VCaP (cell line): ENCODE results near the gene SCARF2.

ENCODE experiments used
- H3K27ac ChIP-seq: fragments of 450-650 bp; 2 replicates; pipeline ENCODE4 v1.5.1; 2017
- TF ChIP-seq, protein P1 (sequence below): fragments of 450-650 bp; conservative IDR thresholded peaks from 2 replicates; pipeline ENCODE4 v1.5.1; 2017; ENCODE audit warnings: mild to moderate bottlenecking, moderate library complexity

SCARF2 gene

DNA sequence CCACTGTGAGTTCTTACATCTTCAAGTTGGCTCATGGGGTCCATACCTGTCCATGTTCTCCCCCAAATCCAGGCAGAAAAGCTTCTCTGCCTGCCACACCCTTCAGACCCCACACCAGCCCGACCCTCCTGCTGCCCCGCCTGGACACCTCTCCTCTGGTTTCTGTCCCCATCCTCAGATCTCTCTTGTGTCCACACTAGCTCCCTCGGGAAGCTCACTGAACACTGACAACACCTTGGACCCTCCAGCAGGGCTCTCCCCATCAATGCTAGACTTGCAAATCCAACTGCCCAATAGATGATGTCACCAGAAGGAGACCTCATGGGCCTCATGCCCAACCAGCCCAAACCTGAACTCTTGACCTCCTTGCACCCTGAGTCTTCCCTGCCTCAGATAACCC is 2.9 kb downstream of the SCARF2 start:
- no peak overlapping the region for H3K27ac ChIP-seq
- TF ChIP-seq, protein P1, sequence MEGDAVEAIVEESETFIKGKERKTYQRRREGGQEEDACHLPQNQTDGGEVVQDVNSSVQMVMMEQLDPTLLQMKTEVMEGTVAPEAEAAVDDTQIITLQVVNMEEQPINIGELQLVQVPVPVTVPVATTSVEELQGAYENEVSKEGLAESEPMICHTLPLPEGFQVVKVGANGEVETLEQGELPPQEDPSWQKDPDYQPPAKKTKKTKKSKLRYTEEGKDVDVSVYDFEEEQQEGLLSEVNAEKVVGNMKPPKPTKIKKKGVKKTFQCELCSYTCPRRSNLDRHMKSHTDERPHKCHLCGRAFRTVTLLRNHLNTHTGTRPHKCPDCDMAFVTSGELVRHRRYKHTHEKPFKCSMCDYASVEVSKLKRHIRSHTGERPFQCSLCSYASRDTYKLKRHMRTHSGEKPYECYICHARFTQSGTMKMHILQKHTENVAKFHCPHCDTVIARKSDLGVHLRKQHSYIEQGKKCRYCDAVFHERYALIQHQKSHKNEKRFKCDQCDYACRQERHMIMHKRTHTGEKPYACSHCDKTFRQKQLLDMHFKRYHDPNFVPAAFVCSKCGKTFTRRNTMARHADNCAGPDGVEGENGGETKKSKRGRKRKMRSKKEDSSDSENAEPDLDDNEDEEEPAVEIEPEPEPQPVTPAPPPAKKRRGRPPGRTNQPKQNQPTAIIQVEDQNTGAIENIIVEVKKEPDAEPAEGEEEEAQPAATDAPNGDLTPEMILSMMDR, result no peak

DNA sequence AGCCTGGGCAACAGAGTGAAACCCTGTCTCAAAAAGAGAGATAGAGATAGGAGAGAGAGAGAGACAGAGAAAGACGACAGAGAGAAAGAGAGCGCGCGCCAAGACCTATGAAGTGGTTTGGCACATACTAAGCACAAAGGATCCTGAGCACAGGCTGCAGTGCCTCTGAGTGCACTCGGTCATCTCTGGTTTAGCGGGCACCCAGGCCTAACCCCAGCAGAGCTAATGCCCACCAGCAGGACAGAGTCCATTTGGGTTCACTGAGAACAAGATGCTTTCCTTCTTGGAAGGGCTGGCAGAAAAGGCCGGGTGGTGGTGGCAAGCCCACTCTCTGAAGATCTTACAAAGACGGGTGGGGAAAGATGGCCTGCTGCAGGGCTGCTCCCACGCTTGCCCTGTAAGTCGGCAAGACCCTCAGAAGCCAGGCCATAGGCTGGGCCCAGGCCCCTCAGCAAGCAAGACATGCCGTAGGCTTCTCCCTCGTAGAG is 3.3 kb downstream of the SCARF2 start:
- TF ChIP-seq, protein P1, result no peak
- H3K27ac ChIP-seq, result no peak overlapping the region

DNA sequence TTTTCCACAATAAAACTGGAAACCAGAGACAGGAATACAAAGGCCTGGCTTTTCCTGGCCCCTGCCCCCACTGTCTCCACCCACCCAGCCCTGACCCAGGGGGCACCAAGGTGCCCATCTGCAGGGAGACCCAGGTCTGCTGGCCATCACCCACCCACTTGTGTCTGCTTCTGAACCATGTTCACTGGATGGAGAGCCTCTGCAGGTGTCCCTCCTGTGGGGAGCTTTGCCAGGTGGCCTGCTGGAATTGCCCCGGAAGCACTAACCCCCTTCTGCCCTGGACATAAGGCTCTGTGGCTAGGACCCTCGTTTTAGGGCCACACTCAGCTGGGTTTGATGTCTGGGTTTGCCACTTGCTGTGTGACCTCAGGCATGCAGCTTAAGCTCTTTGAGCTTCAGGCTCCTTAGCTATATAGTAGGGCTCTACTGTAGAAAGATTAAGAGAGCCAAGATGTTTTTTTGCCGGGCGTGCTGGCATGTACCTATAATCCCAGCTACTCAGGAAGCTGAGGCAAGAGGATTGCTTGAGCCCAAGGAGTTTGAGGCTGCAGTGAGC is 3.9 kb downstream of the SCARF2 start:
- TF ChIP-seq, protein P1, result no peak
- H3K27ac ChIP-seq, result no peak overlapping the region

DNA sequence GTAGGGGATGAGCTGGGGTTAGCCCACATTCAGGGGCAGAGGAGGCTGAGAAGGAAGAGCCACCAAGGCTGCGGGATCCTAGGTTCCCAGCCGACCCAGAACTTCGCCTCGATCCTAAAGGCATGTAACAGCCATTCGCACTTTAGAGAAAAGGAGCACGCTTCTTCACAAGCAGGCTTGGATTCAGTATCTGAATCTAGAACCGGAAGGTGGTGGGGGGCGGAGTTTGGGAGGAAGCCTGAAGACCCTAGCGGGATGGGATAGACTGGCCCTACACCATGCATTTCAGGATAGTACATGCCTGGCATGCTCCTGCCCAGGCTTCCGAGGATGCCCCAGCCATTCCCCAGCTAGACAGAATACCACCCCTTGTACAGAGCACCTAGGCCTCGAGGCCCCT is 4.4 kb downstream of the SCARF2 start:
- H3K27ac ChIP-seq, result no peak overlapping the region
- TF ChIP-seq, protein P1, result no peak

DNA sequence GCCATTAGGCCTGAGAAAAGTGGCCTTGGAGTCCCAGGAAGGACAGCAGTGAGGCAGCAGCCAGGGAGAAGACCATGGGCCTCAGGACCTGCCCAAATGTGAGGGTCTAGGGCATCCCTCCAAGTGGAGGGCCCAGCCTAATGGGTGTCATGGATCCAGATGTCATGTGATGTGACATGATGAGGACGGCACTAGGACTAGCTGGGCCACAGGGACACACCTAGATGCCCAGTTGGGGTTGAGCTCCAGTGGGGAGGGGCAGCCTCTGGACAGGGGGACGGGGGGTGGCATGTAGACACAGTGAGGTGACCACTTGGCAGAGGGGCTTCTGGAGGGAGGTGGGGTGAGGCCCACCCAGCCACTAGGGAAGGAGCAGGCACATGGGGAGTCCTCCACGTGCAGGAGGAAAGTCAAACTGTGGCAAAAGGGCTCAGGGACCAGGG is 5.4 kb downstream of the SCARF2 start:
- TF ChIP-seq, protein P1, result no peak

DNA sequence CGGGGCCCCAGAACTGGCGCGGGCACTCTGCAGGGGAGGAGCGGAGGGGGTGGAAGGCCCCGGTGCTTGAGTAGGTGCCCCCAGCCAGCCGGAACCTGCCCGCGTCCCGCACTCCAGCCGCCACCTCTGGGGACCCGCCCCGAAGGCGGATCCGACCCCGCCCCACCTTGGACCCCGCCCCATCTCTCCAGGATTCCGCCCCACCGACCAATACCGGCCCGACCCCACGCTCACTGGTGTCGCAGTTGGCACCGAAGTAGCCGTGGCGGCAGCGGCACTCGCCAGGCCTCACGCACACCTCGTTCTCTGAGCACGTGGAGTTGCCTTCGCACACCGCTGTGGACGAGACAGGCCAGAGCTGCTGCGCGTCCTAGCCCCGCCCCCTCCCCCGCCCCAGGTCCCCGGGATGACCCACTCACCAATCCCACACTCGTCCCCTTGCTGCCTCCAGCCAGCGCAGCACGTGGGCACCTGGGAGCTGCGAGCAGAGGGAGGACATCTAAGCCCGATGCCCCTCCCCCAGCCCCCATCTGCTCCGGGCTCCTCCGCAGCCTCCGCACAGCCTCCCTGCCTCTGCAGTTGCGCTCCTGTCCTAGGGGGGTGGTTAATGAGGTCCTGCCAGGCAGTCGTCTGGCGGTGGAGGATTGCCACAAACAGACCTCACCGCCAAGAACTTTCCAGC is 6.0 kb downstream of the SCARF2 start:
- TF ChIP-seq, protein P1, result no peak
- H3K27ac ChIP-seq, result peak overlapping the region; percentile 72

More for the DNA sequence above, 5.4 kb downstream of the SCARF2 start:
- H3K27ac ChIP-seq, result no peak overlapping the region

DNA sequence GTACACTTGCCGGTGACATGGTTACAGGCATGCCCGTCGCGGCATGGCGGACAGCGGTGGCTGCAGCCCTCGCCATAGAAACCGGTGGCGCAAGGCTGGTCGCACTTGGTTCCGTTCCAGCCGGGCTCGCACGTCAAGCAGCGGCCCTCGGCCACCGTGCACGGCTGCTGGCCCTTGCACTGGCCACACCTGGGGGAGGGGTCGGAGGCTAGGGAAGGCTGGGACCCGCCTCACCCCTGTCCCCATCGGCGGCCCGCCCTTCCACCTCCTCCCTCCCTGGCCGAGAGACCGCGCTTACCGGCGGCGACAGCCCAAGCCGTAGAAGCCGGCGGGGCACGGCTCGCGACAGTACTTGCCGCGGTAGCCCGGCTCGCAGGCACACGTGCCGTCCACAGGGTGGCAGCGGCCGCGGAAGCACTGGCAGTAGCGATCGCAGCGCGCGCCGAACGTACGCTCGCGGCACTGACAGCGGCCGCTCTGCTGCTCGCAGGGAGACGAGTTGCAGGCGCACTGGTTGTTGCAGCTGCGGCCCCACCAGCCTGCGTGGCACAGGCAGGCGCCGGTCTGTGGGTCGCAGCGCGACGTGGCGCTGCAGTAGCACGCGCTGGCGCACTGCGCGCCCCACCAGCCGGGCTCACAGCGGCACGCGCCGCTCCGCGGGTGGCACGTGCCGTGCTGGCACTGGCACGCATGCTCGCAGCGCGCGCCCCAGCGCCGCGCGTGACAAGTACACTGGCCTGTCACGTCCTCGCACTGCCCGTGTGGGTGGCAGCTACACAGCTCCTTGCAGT is 6.7 kb downstream of the SCARF2 start:
- TF ChIP-seq, protein P1, result peak; percentile 80
- H3K27ac ChIP-seq, result peak overlapping the region; percentile 72
